Astrocyte of the hippocampus (primary cell): ENCODE measurements around the gene TRIM7.
"Not testable (repeated sequence)": the region's sequence is repeated elsewhere in the genome, so short reads cannot be mapped to it uniquely, and the experiment has no call there.

Source experiments
- DNase-seq: peaks from one replicate; pipeline ENCODE4 v3.0.0; 2011; ENCODE audit warnings: low read depth, low spot score

TRIM7 gene

DNA sequence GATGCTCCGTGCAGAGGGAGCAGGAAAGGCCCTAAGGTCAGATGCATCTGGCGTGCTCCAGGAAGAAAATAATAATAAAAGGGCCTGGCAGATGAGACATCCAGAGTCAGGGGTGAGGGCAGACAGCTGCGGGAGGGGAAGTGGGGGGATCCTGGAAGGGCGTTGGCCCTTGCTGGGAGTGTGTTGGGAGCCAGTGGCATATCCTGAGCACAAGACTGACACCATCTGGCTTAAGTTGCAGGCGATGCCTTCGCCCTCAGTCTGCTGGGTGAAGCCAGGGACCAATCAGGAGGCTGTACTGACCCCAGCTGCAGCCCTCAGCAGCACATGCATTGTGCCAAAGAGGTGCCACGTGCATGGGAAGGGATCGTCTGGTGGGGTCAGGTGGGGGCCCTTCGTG is 53.9 kb downstream of the TRIM7 start:
- no peak for DNase-seq

DNA sequence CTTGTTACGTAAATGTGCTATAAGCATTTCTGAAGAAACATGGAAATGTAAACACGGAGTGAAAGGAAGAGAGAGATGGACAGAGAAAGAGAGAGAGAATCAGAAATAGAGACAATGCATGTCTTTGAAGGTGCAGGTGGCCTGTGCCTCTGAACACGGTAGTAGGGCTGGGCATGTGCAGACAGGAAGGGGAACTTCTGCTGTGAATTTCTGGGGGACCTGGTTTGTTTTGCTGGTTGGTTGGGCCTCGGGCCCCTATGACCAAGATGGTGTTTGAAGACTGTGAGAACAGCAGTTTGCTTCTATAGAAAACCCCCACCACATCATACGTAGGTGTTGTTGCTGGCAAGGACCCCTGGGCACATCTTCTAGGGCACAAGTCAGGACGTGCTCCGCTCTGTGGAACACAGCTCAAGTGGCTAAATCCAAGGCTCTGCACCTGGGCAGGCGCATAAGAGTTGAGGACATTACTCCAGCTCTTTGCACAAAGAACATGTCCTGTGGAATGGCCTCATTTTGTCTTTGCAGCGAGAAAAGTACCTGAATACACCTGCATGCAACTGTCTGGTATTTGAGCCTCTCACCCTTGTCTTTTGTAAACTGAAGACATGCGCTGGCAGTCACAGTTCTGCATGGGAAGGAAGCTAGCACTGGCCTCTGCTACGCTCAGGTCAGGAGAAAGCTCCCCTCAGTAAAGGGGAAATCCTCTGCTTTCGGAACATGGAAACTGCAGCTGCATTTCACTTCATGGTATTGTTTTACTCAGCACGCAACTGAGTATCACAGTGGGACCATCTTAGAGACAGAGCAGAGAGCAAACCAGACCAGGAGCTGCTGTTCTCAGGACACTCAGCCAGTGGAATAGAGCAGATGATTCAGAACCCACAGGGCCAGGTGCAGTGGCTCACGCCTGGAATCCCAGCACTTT is 54.9 kb downstream of the TRIM7 start:
- no peak for DNase-seq

- DNase-seq: no peak
Observed at GRCh38 chr5:181149355-181149754, 55.6 kb downstream of the TRIM7 start.

- DNase-seq: not testable (repeated sequence)
Observed at GRCh38 chr5:181146927-181147636, 57.9 kb downstream of the TRIM7 start, which contains the start of gene OR2V2. Gene OR2V2, plus strand, starts transcription at chr5:181147586. Its CDS starts 7,357 bp downstream, at chr5:181154943.

DNA sequence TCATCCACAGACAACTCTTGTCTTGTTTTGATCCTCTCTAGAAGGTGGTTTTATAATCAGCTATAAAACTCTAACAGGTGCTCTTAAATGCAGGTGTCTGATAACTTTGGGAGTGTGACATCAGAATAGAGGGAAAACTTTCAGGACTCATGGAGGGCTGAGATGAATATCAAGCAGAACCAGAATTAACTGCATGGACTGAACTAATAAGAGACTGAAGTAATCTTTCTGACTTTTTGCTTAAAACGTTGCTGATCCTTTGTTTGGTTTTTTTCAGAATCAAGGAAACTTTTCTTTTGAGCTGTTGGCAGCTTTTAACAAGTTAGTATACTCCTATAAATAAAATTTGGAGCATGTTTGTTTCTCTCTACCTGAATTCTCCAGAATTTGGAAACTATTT is 59.9 kb downstream of the TRIM7 start:
- no peak for DNase-seq
